ENCODE data around the gene MON1B.
A peak's percentile ranks its signal among the peaks of the same experiment; 100 is the strongest.

The MON1B gene

GRCh38 chr16:77191259-77191969 lies 424 bp downstream of the MON1B start:
- Histone ChIP-seq H2BK5ac (ENCODE audit: low read depth, low read length, poor library complexity, severe bottlenecking) (no peak overlapping the region), H3K9me3 (ENCODE audit: control insufficient read depth, low read length) (no peaks in the 10 kb centered on the region), H2BK120ac (ENCODE audit: low read depth, low read length) (no peak overlapping the region), H3K14ac (ENCODE audit: low read length in 2 of 2) (no peak overlapping the region), H2AK5ac (ENCODE audit: low read length, severe bottlenecking) (no peak overlapping the region), H2BK12ac (ENCODE audit: low read length in 2 of 2) (no peak overlapping the region), H3K18ac (ENCODE audit: low read depth in 1 of 2, low read length in 2 of 2) (peak overlapping the region; percentile 28 to 57), H3K23ac (ENCODE audit: low read length in 2 of 2) (no peak overlapping the region), H4K8ac (ENCODE audit: low read length) (peak overlapping the region; percentile 83), H2BK15ac (ENCODE audit: low read depth, poor library complexity, severe bottlenecking) (no peak overlapping the region), H4K91ac (ENCODE audit: low read length) (no peak overlapping the region), H2AFZ (ENCODE audit: low read depth, low read length) (peak overlapping the region; percentile 66), H3K4me2 (ENCODE audit: low read length, poor library complexity, severe bottlenecking) (peak overlapping the region; percentile 86), H3K4me1 (ENCODE audit: control insufficient read depth, insufficient read depth, low read depth, low read length) (peaks cover 5% of the 10 kb centered on the region), H3K9ac (ENCODE audit: low read length) (peak overlapping the region; percentile 98), H3K79me1 (replicated peaks; ENCODE audit: low read length, poor library complexity, severe bottlenecking) (peaks cover 35% of the 10 kb centered on the region), H3K36me3 (ENCODE audit: control insufficient read depth in 1 of 2, insufficient read depth in 2 of 2, low read depth in 1 of 2, low read length in 2 of 2) (peaks cover 30 to 31% of the 10 kb centered on the region in 2 experiments), H3K27ac (ENCODE audit: low read length, poor library complexity, severe bottlenecking) (peak overlapping the region; percentile 97), H3K27me3 (ENCODE audit: control insufficient read depth in 1 of 2, insufficient read depth in 1 of 2, low read length in 2 of 2) (no peaks in the 10 kb centered on the region), H3K4me3 (ENCODE audit: insufficient read depth in 1 of 2, low read depth in 1 of 2, low read length in 2 of 2) (peak overlapping the region; percentile 83 to 99), H3K4ac (ENCODE audit: low read depth in 1 of 2, low read length in 2 of 2) (peak overlapping the region in 1 of 2 experiments; percentile 90)
- peak; percentile 30 for DNase-seq
- WGBS, result 9% methylated on average over 20 of the region's 24 CpGs

GRCh38 chr16:77193377-77193776 lies 2.4 kb downstream of the MON1B start:
- H3K4ac ChIP-seq (ENCODE audit: low read depth in 1 of 2, low read length in 2 of 2), result no peak overlapping the region
- H2AK5ac ChIP-seq (ENCODE audit: low read length, severe bottlenecking), result no peak overlapping the region
- H3K27me3 ChIP-seq (ENCODE audit: control insufficient read depth in 1 of 2, insufficient read depth in 1 of 2, low read length in 2 of 2), result no peaks in the 10 kb centered on the region
- H3K9ac ChIP-seq (ENCODE audit: low read length), result no peak overlapping the region
- H3K9me3 ChIP-seq (ENCODE audit: control insufficient read depth, low read length), result no peaks in the 10 kb centered on the region
- no peak overlapping the region for H2AFZ ChIP-seq (ENCODE audit: low read depth, low read length)
- H3K27ac ChIP-seq (ENCODE audit: low read length, poor library complexity, severe bottlenecking), result no peak overlapping the region
- no peak overlapping the region for H3K23ac ChIP-seq (ENCODE audit: low read length in 2 of 2)
- H3K4me1 ChIP-seq (ENCODE audit: control insufficient read depth, insufficient read depth, low read depth, low read length), result peaks cover 5% of the 10 kb centered on the region
- no peak overlapping the region for H2BK12ac ChIP-seq (ENCODE audit: low read length in 2 of 2)
- DNase-seq, result no peak
- H3K36me3 ChIP-seq (ENCODE audit: control insufficient read depth in 1 of 2, insufficient read depth in 2 of 2, low read depth in 1 of 2, low read length in 2 of 2), result peaks cover 45 to 47% of the 10 kb centered on the region in 2 experiments
- H3K14ac ChIP-seq (ENCODE audit: low read length in 2 of 2), result peak overlapping the region in 1 of 2 experiments; percentile 49
- H2BK15ac ChIP-seq (ENCODE audit: low read depth, poor library complexity, severe bottlenecking), result no peak overlapping the region
- no peak overlapping the region for H3K18ac ChIP-seq (ENCODE audit: low read depth in 1 of 2, low read length in 2 of 2)
- H3K79me1 ChIP-seq (replicated peaks; ENCODE audit: low read length, poor library complexity, severe bottlenecking), result peaks cover 35% of the 10 kb centered on the region
- no peak overlapping the region for H2BK120ac ChIP-seq (ENCODE audit: low read depth, low read length)
- no peak overlapping the region for H2BK5ac ChIP-seq (ENCODE audit: low read depth, low read length, poor library complexity, severe bottlenecking)
- no peak overlapping the region for H3K4me3 ChIP-seq (ENCODE audit: insufficient read depth in 1 of 2, low read depth in 1 of 2, low read length in 2 of 2)
- H4K91ac ChIP-seq (ENCODE audit: low read length), result peak overlapping the region; percentile 25
- H3K4me2 ChIP-seq (ENCODE audit: low read length, poor library complexity, severe bottlenecking), result no peak overlapping the region
- 98% methylated on average over 13 of the region's 13 CpGs for WGBS
- H4K8ac ChIP-seq (ENCODE audit: low read length), result peak overlapping the region; percentile 12

GRCh38 chr16:77194295-77195231 lies 3.6 kb downstream of the MON1B start:
- no peak overlapping the region for H2BK12ac ChIP-seq (ENCODE audit: low read length in 2 of 2)
- 97% methylated on average over 48 of the region's 48 CpGs for WGBS
- H3K9me3 ChIP-seq (ENCODE audit: control insufficient read depth, low read length), result no peaks in the 10 kb centered on the region

DNA sequence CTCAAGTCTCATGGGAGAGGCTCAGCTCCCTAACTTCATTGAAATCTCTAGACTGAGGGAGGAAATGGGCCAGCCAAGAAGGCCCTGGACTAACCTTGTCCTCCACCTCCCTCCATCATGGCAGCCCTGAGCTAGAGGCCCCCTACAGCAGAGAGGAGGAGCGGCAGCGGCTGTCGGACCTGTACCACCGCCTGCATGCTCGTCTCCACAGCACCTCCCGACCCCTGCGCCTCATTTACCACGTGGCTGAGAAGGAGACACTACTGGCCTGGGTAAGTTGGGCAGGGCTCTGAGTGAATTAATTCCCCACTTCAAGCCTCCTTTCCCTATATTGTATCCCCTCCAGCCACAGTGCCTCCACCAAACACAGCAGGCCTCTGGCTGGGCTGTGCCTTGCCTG lies 4.4 kb downstream of the MON1B start:
- no peak overlapping the region for H4K91ac ChIP-seq (ENCODE audit: low read length)
- H3K18ac ChIP-seq (ENCODE audit: low read depth in 1 of 2, low read length in 2 of 2), result no peak overlapping the region
- no peak overlapping the region for H3K14ac ChIP-seq (ENCODE audit: low read length in 2 of 2)
- no peak overlapping the region for H3K9ac ChIP-seq (ENCODE audit: low read length)
- peaks cover 36% of the 10 kb centered on the region for H3K79me1 ChIP-seq (replicated peaks; ENCODE audit: low read length, poor library complexity, severe bottlenecking)
- H3K4me1 ChIP-seq (ENCODE audit: control insufficient read depth, insufficient read depth, low read depth, low read length), result peaks cover 4% of the 10 kb centered on the region
- H4K8ac ChIP-seq (ENCODE audit: low read length), result no peak overlapping the region
- H3K27me3 ChIP-seq (ENCODE audit: control insufficient read depth in 1 of 2, insufficient read depth in 1 of 2, low read length in 2 of 2), result no peaks in the 10 kb centered on the region
- no peak overlapping the region for H3K4me3 ChIP-seq (ENCODE audit: insufficient read depth in 1 of 2, low read depth in 1 of 2, low read length in 2 of 2)
- no peak overlapping the region for H2AFZ ChIP-seq (ENCODE audit: low read depth, low read length)
- H3K9me3 ChIP-seq (ENCODE audit: control insufficient read depth, low read length), result no peaks in the 10 kb centered on the region
- H2BK120ac ChIP-seq (ENCODE audit: low read depth, low read length), result no peak overlapping the region
- no peak overlapping the region for H2BK5ac ChIP-seq (ENCODE audit: low read depth, low read length, poor library complexity, severe bottlenecking)
- no peak overlapping the region for H2BK12ac ChIP-seq (ENCODE audit: low read length in 2 of 2)
- 90% methylated on average over 8 of the region's 8 CpGs for WGBS
- H2BK15ac ChIP-seq (ENCODE audit: low read depth, poor library complexity, severe bottlenecking), result no peak overlapping the region
- no peak overlapping the region for H3K4ac ChIP-seq (ENCODE audit: low read depth in 1 of 2, low read length in 2 of 2)
- H3K27ac ChIP-seq (ENCODE audit: low read length, poor library complexity, severe bottlenecking), result no peak overlapping the region
- H2AK5ac ChIP-seq (ENCODE audit: low read length, severe bottlenecking), result no peak overlapping the region
- H3K36me3 ChIP-seq (ENCODE audit: control insufficient read depth in 1 of 2, insufficient read depth in 2 of 2, low read depth in 1 of 2, low read length in 2 of 2), result peaks cover 60 to 62% of the 10 kb centered on the region in 2 experiments
- no peak overlapping the region for H3K23ac ChIP-seq (ENCODE audit: low read length in 2 of 2)
- no peak for DNase-seq
- H3K4me2 ChIP-seq (ENCODE audit: low read length, poor library complexity, severe bottlenecking), result no peak overlapping the region

More at GRCh38 chr16:77194295-77195231, 3.6 kb downstream of the MON1B start:
- Histone ChIP-seq H3K36me3 (ENCODE audit: control insufficient read depth in 1 of 2, insufficient read depth in 2 of 2, low read depth in 1 of 2, low read length in 2 of 2) (peaks cover 56 to 59% of the 10 kb centered on the region in 2 experiments), H2AK5ac (ENCODE audit: low read length, severe bottlenecking) (no peak overlapping the region), H3K27me3 (ENCODE audit: control insufficient read depth in 1 of 2, insufficient read depth in 1 of 2, low read length in 2 of 2) (no peaks in the 10 kb centered on the region), H3K4ac (ENCODE audit: low read depth in 1 of 2, low read length in 2 of 2) (no peak overlapping the region), H2BK120ac (ENCODE audit: low read depth, low read length) (no peak overlapping the region), H3K4me3 (ENCODE audit: insufficient read depth in 1 of 2, low read depth in 1 of 2, low read length in 2 of 2) (no peak overlapping the region), H3K4me1 (ENCODE audit: control insufficient read depth, insufficient read depth, low read depth, low read length) (peaks cover 5% of the 10 kb centered on the region), H3K14ac (ENCODE audit: low read length in 2 of 2) (no peak overlapping the region), H2AFZ (ENCODE audit: low read depth, low read length) (no peak overlapping the region), H3K79me1 (replicated peaks; ENCODE audit: low read length, poor library complexity, severe bottlenecking) (peaks cover 38% of the 10 kb centered on the region), H3K4me2 (ENCODE audit: low read length, poor library complexity, severe bottlenecking) (no peak overlapping the region), H3K9ac (ENCODE audit: low read length) (no peak overlapping the region), H3K23ac (ENCODE audit: low read length in 2 of 2) (no peak overlapping the region), H2BK15ac (ENCODE audit: low read depth, poor library complexity, severe bottlenecking) (no peak overlapping the region), H3K18ac (ENCODE audit: low read depth in 1 of 2, low read length in 2 of 2) (no peak overlapping the region), H3K27ac (ENCODE audit: low read length, poor library complexity, severe bottlenecking) (no peak overlapping the region), H4K8ac (ENCODE audit: low read length) (no peak overlapping the region), H2BK5ac (ENCODE audit: low read depth, low read length, poor library complexity, severe bottlenecking) (no peak overlapping the region), H4K91ac (ENCODE audit: low read length) (no peak overlapping the region)
- no peak for DNase-seq

Data from mesenchymal stem cell (in vitro differentiated cells and primary cell).